GM18526 (cell line): ENCODE measurements around the gene DYSF.

ENCODE experiments used
- POLR2A ChIP-seq: IDR thresholded peaks from 3 replicates; pipeline ENCODE4 v1.6.1; 2011; ENCODE audit not compliant: insufficient read length; ENCODE audit errors: extremely low read depth

DYSF gene

GRCh38 chr2:71722286-71722685, 268.9 kb downstream of the DYSF start:
- TF ChIP-seq POLR2A, result no peak

GRCh38 chr2:71724793-71725192, 271.4 kb downstream of the DYSF start:
- no peak for TF ChIP-seq POLR2A

- no peak for TF ChIP-seq POLR2A
Observed at GRCh38 chr2:71725836-71726235, 272.5 kb downstream of the DYSF start.

GRCh38 chr2:71727562-71727961, 274.2 kb downstream of the DYSF start:
- TF ChIP-seq POLR2A, result no peak

- TF ChIP-seq POLR2A, result no peak
Observed at GRCh38 chr2:71728036-71728435, 274.7 kb downstream of the DYSF start.

- no peak for TF ChIP-seq POLR2A
Observed at GRCh38 chr2:71730785-71731383, 277.5 kb downstream of the DYSF start.

GRCh38 chr2:71734620-71735019, 281.3 kb downstream of the DYSF start:
- no peak for TF ChIP-seq POLR2A

GRCh38 chr2:71735676-71736075, 282.3 kb downstream of the DYSF start:
- TF ChIP-seq POLR2A, result no peak
